Mesothelial cell of epicardium (in vitro differentiated cells): ENCODE measurements around the gene ACVR2B. TPM values are rescaled to one million over a fixed set of nuclear protein-coding genes. Genes with fewer than 3 reads are reported as not detected.

Experiments
- DNase-seq, 2 experiments: peaks; one replicate each; pipeline ENCODE4 v3.0.0; 2021; ENCODE audit warnings: low spot score in 2 of 2; ENCODE audit not compliant: unreplicated experiment in 2 of 2
- H3K27ac Mint-ChIP-seq: 2 replicates; pipeline ENCODE4 v1.8.0; 2021; ENCODE audit warnings: mixed read lengths
- H3K27me3 Mint-ChIP-seq: 2 replicates; pipeline ENCODE4 v1.8.0; 2021; ENCODE audit warnings: low read depth, mixed read lengths
- H3K36me3 Mint-ChIP-seq: 2 replicates; pipeline ENCODE4 v1.8.0; 2021; ENCODE audit warnings: mixed read lengths
- H3K4me1 Mint-ChIP-seq: 2 replicates; pipeline ENCODE4 v1.8.0; 2021; ENCODE audit warnings: mixed read lengths
- H3K4me3 Mint-ChIP-seq: 2 replicates; pipeline ENCODE4 v1.8.0; 2021; ENCODE audit warnings: mild to moderate bottlenecking, moderate library complexity, mixed read lengths
- H3K9me3 Mint-ChIP-seq: 2 replicates; pipeline ENCODE4 v1.8.0; 2021; ENCODE audit warnings: mixed read lengths
- total RNA-seq: library from RNA; stranded (reverse); gene quantifications from 3 replicates; pipeline ENCODE4 v1.2.1, GENCODE V29; 2021
- TF ChIP-seq, protein P1 (sequence below): fragments of 200-600 bp; sonication (generic); IDR thresholded peaks from one replicate; pipeline ENCODE4 v1.5.0; 2021; ENCODE audit warnings: antibody characterized with exemption; ENCODE audit not compliant: unreplicated experiment

ACVR2B gene
- total RNA-seq, 1 donor from 2014 or later, result 50.4 TPM

DNA sequence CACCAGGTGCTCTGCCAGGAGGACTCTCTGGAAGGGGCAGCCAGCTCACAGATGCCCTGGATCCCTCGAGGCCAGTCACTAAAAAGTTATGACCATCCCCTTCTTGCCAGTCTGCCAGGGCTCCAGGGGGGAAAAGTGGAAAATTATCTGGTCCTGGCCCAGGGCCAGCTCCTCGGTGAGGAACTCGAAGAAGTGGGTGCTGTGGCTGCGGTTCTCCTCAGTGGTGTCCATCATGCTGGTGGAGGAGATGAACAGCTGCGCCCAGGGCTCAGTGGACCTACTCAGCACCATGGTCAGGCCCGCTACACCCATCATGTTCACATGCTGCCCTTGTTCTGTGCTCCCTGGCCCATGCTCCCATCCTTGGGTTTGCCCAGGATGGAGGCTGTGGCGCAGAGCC lies 61.7 kb downstream of the ACVR2B start:
- Mint-ChIP-seq H3K27me3 (no peaks in the 10 kb centered on the region), H3K9me3 (no peaks in the 10 kb centered on the region), H3K4me3 (no peak overlapping the region), H3K4me1 (no peaks in the 10 kb centered on the region), H3K27ac (no peak overlapping the region), H3K36me3 (peaks cover 25% of the 10 kb centered on the region)
- DNase-seq, result no peak
- TF ChIP-seq, protein P1, sequence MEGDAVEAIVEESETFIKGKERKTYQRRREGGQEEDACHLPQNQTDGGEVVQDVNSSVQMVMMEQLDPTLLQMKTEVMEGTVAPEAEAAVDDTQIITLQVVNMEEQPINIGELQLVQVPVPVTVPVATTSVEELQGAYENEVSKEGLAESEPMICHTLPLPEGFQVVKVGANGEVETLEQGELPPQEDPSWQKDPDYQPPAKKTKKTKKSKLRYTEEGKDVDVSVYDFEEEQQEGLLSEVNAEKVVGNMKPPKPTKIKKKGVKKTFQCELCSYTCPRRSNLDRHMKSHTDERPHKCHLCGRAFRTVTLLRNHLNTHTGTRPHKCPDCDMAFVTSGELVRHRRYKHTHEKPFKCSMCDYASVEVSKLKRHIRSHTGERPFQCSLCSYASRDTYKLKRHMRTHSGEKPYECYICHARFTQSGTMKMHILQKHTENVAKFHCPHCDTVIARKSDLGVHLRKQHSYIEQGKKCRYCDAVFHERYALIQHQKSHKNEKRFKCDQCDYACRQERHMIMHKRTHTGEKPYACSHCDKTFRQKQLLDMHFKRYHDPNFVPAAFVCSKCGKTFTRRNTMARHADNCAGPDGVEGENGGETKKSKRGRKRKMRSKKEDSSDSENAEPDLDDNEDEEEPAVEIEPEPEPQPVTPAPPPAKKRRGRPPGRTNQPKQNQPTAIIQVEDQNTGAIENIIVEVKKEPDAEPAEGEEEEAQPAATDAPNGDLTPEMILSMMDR, result no peak

DNA sequence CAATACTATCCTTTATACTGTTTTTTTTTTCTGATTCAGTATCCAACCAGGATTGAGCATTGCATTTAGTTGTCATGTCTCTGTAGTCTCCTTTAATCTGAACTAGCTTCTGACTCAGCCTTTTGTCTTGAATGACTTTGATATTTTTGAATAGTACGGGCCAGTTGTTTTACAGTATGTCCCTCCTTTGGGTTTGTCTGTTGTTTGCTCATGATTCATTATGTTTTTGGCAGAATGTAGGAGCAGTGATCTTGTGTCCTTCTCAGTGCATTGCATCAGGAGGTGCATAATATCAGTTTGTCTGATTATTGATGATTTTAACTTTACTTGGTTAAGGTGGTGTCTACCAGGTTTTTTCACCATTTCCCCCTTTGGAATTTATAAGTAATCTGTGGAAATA lies 63.0 kb downstream of the ACVR2B start:
- Mint-ChIP-seq H3K9me3 (no peaks in the 10 kb centered on the region), H3K4me3 (no peak overlapping the region), H3K27ac (no peak overlapping the region), H3K4me1 (no peaks in the 10 kb centered on the region), H3K36me3 (peaks cover 25% of the 10 kb centered on the region), H3K27me3 (no peaks in the 10 kb centered on the region)
- TF ChIP-seq, protein P1, result no peak
- DNase-seq, result no peak

DNA sequence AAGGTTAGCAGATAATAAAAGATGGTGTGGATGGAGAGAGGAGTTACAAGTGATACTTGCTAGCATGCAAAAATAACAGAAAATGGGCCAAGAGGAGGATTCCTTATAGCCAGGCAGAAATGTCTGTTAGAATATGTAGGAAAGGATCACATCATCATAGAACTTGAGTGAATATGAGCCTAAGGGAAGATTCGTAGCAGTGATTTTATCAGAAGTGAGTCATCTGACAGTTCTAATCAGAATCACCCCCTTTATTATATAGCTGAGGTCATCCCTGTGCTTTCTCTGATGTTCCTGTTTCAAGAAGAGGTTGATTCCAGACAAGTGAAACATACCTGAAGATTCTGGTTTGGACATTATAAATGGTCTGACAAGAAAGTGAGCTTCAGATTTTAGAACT lies 65.3 kb downstream of the ACVR2B start:
- Mint-ChIP-seq H3K27me3 (no peaks in the 10 kb centered on the region), H3K4me3 (no peak overlapping the region), H3K9me3 (no peaks in the 10 kb centered on the region), H3K4me1 (no peaks in the 10 kb centered on the region), H3K36me3 (peaks cover 25% of the 10 kb centered on the region), H3K27ac (no peak overlapping the region)
- TF ChIP-seq, protein P1, result no peak
- no peak for DNase-seq

DNA sequence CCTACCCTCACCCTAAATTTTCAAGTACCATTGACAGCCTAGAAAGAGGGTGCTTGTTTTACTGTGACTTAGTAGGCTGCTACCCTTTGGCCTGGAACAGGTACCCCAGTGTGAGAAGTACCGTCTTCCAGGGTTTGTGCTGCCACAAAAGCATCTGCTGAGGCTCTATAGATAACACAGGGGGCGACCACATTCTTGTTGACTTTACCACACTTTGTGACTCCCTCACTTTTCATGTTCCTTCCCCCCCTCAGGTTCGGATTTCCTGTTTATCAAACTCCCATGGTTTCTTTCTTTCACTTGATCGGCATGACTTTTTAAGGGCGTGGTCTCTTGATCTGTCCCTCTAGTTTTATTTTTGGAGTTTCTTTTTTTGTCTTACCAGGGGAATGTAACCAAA lies 66.0 kb downstream of the ACVR2B start:
- Mint-ChIP-seq H3K36me3 (peaks cover 24% of the 10 kb centered on the region), H3K27me3 (no peaks in the 10 kb centered on the region), H3K4me1 (no peaks in the 10 kb centered on the region), H3K9me3 (no peaks in the 10 kb centered on the region), H3K4me3 (no peak overlapping the region), H3K27ac (no peak overlapping the region)
- DNase-seq, result no peak
- TF ChIP-seq, protein P1, result no peak

DNA sequence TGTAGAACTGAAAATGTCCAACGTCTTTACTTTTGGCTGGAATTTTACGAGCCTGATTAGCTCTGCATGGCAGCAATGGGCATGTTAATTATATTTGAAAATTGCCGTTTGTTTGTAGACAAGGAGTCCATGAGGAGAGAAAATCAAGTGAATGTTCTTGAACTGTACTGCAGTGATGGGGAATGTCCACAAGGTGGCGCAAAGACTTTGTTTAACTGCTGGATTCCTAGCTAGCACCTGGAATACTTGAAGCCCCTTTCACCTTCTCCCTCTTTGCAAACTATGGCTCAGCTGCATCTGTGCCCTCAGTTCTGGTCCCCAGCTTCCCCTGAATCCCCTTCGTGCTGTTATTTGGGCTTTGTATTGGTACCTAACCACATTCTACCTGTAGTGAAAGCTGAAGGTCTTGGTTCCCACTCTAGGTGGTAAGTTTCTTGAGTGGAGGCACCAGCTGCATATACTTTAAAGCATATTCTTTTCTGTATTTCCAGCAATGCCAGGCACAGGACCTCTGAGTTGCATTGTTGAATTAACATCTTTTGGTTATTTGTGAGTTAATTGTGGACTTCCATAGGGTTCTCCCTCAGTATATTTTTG lies 67.8 kb downstream of the ACVR2B start:
- Mint-ChIP-seq H3K4me3 (no peak overlapping the region), H3K4me1 (no peaks in the 10 kb centered on the region), H3K27me3 (no peaks in the 10 kb centered on the region), H3K9me3 (no peaks in the 10 kb centered on the region), H3K36me3 (peaks cover 35% of the 10 kb centered on the region), H3K27ac (no peak overlapping the region)
- DNase-seq, result peak in 1 of 2 experiments; percentile 73
- TF ChIP-seq, protein P1, result peak; percentile 97

DNA sequence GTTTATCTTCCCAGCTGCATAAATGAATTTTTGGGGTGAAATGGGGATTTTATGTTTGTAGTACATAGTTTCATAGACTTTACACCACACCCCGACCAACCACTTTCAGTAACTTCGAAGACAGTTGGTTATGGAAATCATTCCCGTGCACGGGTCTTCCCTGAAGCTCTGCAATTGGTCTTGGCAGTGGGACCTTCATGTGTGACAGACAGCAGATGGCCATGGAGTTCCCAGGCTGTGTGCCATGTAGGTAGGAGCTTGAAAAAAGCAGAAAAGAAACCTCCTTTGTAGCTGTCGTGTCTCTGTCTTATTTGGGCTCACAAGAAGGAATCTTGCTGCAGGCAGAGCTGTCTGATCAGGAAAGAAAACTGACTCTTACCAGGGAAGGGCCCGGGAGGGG lies 68.3 kb downstream of the ACVR2B start:
- Mint-ChIP-seq H3K4me3 (no peak overlapping the region), H3K4me1 (no peaks in the 10 kb centered on the region), H3K27me3 (no peaks in the 10 kb centered on the region), H3K27ac (no peak overlapping the region), H3K36me3 (peaks cover 34% of the 10 kb centered on the region), H3K9me3 (no peaks in the 10 kb centered on the region)
- TF ChIP-seq, protein P1, result no peak
- no peak for DNase-seq
